Ishikawa (cell line): Measurements from ENCODE around the gene TEKT2.

Experiments
- CEBPB ChIP-seq: IDR thresholded peaks from 2 replicates; pipeline ENCODE4 v1.6.1; 2012
- CREB1 ChIP-seq: IDR thresholded peaks from 2 replicates; pipeline ENCODE4 v1.6.1; 2012; ENCODE audit warnings: low read depth
- EGR1 ChIP-seq: IDR thresholded peaks from 2 replicates; pipeline ENCODE4 v1.6.1; 2012
- EP300 ChIP-seq: IDR thresholded peaks from 2 replicates; pipeline ENCODE4 v1.6.1; 2012; ENCODE audit warnings: borderline replicate concordance
- FOXM1 ChIP-seq: IDR thresholded peaks from 2 replicates; pipeline ENCODE4 v1.6.1; 2012; ENCODE audit warnings: low read depth, borderline replicate concordance
- MAX ChIP-seq: IDR thresholded peaks from 2 replicates; pipeline ENCODE4 v1.6.1; 2012
- NFIC ChIP-seq: IDR thresholded peaks from 2 replicates; pipeline ENCODE4 v1.6.1; 2012
- RAD21 ChIP-seq: IDR thresholded peaks from 2 replicates; pipeline ENCODE4 v1.6.1; 2012; ENCODE audit warnings: low read depth
- REST ChIP-seq: IDR thresholded peaks from 2 replicates; pipeline ENCODE4 v1.6.1; 2012; ENCODE audit warnings: low read depth, mild to moderate bottlenecking
- TAF1 ChIP-seq: IDR thresholded peaks from 2 replicates; pipeline ENCODE4 v1.6.1; 2012; ENCODE audit warnings: low read depth, mild to moderate bottlenecking
- TCF12 ChIP-seq: IDR thresholded peaks from 2 replicates; pipeline ENCODE4 v1.6.1; 2012; ENCODE audit warnings: low read depth
- TEAD4 ChIP-seq: IDR thresholded peaks from 2 replicates; pipeline ENCODE4 v1.6.1; 2012
- USF1 ChIP-seq: IDR thresholded peaks from 2 replicates; pipeline ENCODE4 v1.6.1; 2012
- YY1 ChIP-seq: IDR thresholded peaks from 2 replicates; pipeline ENCODE4 v1.6.1; 2012; ENCODE audit warnings: low read depth
- ZBTB7A ChIP-seq: IDR thresholded peaks from 2 replicates; pipeline ENCODE4 v1.6.1; 2012; ENCODE audit warnings: low read depth

The TEKT2 gene

DNA sequence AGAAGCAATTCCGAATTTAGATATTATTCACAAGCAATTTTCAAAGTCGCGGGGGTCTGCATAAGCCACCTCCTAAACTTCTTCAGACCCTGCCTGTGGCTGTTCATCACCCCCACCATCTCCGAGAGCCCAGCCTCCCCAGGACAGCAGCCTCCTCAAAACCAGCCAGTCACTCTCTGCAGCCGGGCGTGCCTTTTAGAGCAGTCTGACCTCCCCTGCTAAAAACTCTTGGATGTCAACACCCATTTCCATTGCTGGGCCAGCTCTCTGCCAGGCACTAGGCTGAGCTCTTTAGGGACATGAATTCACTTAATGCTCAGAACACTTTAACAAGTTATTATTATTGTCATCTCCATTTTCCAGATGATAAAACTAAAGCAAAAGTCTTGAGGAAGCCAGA lies 16.5 kb downstream of the TEKT2 start:
- no peak for TF ChIP-seq EP300
- TF ChIP-seq NFIC: no peak
- TF ChIP-seq TEAD4: no peak
- TF ChIP-seq RAD21: no peak
- TF ChIP-seq FOXM1: no peak
- TF ChIP-seq TCF12: no peak
- TF ChIP-seq EGR1: no peak
- TF ChIP-seq REST: no peak
- TF ChIP-seq CEBPB: no peak
- TF ChIP-seq YY1: no peak

- TF ChIP-seq TCF12 (no peak), CREB1 (no peak)
These were observed 17.7 kb downstream of the TEKT2 start for GRCh38 chr1:36101546-36101945.

- no peak for TF ChIP-seq ZBTB7A
- no peak for TF ChIP-seq REST
- no peak for TF ChIP-seq CEBPB
- TF ChIP-seq EP300: no peak
- no peak for TF ChIP-seq CREB1
These were observed 22.4 kb downstream of the TEKT2 start for GRCh38 chr1:36106269-36106668.

- TF ChIP-seq TCF12 (no peak), ZBTB7A (no peak), MAX (no peak), CEBPB (no peak), TAF1 (no peak), YY1 (no peak), CREB1 (no peak), TEAD4 (no peak), NFIC (no peak), RAD21 (no peak), FOXM1 (no peak), REST (no peak), USF1 (no peak), EP300 (no peak), EGR1 (no peak)
These were observed 23.5 kb downstream of the TEKT2 start for GRCh38 chr1:36107394-36107793.

DNA sequence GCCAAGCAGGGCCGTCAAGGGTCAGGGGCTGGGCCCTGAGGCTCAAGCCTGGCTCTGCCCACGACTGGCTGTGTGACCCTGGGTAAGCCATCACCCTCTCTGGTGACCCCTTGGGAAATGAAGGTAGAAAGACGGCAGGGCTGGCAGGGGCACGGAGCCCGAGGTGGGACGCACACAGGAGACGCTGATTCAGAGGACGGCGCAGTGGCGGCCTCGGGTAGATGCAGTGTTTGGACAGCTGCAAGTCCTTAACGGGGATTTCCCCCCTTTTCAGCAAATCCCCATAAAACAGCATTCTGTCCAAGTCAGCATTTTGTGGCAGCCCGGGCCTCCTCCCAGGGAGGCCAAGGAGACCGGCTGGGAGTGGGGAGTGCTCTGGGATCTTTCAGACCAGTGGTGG lies 24.4 kb downstream of the TEKT2 start:
- TF ChIP-seq TEAD4 (no peak), NFIC (no peak), USF1 (no peak), YY1 (no peak), TAF1 (no peak), REST (no peak), EGR1 (no peak), CREB1 (no peak), FOXM1 (no peak), RAD21 (no peak), ZBTB7A (no peak), EP300 (no peak), CEBPB (no peak), MAX (no peak), TCF12 (no peak)
